ENCODE measurements around the gene MAP2K5. TPM values are rescaled to one million over a fixed set of nuclear protein-coding genes. Genes with fewer than 3 reads are reported as not detected.

MAP2K5 gene
- total RNA-seq, 1 donor from 2014 or later = 26.1 TPM

DNA sequence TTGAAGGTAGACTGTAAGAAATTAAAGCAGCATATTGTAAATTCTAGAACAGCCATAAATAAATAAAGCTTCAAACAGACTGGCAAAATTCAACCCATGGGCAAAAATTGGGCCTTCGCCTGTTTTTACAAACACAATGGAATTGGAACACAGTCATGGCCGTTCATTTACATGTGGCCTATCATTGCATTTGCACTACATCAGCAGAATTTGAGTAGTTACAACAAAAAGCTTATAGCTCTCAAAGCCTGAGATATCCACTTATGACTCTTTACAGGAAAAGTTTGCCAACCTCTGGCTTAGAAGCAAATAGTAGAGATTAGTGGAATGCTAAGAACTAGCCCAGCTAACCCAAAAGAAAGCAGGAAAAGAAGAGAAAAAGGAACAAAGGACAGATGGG lies 143.2 kb downstream of the MAP2K5 start:
- Mint-ChIP-seq H3K27me3 (ENCODE audit: unreplicated experiment) (no peaks in the 10 kb centered on the region), H3K4me1 (ENCODE audit: unreplicated experiment) (no peaks in the 10 kb centered on the region), H3K27ac (ENCODE audit: unreplicated experiment) (no peak overlapping the region), H3K9me3 (ENCODE audit: unreplicated experiment) (peaks cover 16% of the 10 kb centered on the region), H3K4me3 (ENCODE audit: unreplicated experiment) (no peak overlapping the region), H3K36me3 (ENCODE audit: unreplicated experiment) (peaks cover 23% of the 10 kb centered on the region)
- TF ChIP-seq CTCF (IDR thresholded peaks at IDR 0.05) = no peak
- no peak for DNase-seq (ENCODE audit: extremely low spot score, unreplicated experiment)

DNA sequence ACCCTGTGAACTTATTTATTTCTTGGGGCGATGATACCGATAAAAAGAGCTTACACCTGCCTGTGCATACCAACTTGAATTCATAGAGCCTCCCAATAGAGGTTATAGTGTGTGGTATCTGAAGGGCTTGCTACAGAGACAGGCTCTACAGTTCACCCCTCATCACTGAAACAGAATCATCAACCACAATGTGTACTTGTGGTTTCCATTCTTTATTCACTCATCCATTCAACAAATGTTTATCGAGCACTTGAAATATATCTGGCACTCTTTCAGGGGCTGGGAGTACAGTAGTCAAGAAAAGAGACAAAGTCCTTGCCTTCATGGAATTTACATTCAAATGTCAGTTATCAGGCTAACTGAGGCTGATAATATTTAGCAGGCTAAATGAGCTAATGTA lies 148.4 kb downstream of the MAP2K5 start:
- Mint-ChIP-seq H3K27me3 (ENCODE audit: unreplicated experiment) (no peaks in the 10 kb centered on the region), H3K4me1 (ENCODE audit: unreplicated experiment) (no peaks in the 10 kb centered on the region), H3K9me3 (ENCODE audit: unreplicated experiment) (peaks cover under 1% of the 10 kb centered on the region), H3K27ac (ENCODE audit: unreplicated experiment) (no peak overlapping the region), H3K36me3 (ENCODE audit: unreplicated experiment) (peaks cover 10% of the 10 kb centered on the region), H3K4me3 (ENCODE audit: unreplicated experiment) (no peak overlapping the region)
- no peak for TF ChIP-seq CTCF (IDR thresholded peaks at IDR 0.05)
- no peak for DNase-seq (ENCODE audit: extremely low spot score, unreplicated experiment)

GRCh38 chr15:67691450-67691849 lies 148.9 kb downstream of the MAP2K5 start:
- Mint-ChIP-seq H3K36me3 (ENCODE audit: unreplicated experiment) (peaks cover 10% of the 10 kb centered on the region), H3K27ac (ENCODE audit: unreplicated experiment) (no peak overlapping the region), H3K9me3 (ENCODE audit: unreplicated experiment) (no peaks in the 10 kb centered on the region), H3K27me3 (ENCODE audit: unreplicated experiment) (no peaks in the 10 kb centered on the region), H3K4me3 (ENCODE audit: unreplicated experiment) (no peak overlapping the region), H3K4me1 (ENCODE audit: unreplicated experiment) (no peaks in the 10 kb centered on the region)
- DNase-seq (ENCODE audit: extremely low spot score, unreplicated experiment) = no peak
- no peak for TF ChIP-seq CTCF (IDR thresholded peaks at IDR 0.05)

- H3K27me3 Mint-ChIP-seq (ENCODE audit: unreplicated experiment) = no peaks in the 10 kb centered on the region
- no peak overlapping the region for H3K27ac Mint-ChIP-seq (ENCODE audit: unreplicated experiment)
- TF ChIP-seq CTCF (IDR thresholded peaks at IDR 0.05) = no peak
- DNase-seq (ENCODE audit: extremely low spot score, unreplicated experiment) = no peak
- no peaks in the 10 kb centered on the region for H3K4me1 Mint-ChIP-seq (ENCODE audit: unreplicated experiment)
- no peak overlapping the region for H3K4me3 Mint-ChIP-seq (ENCODE audit: unreplicated experiment)
- no peaks in the 10 kb centered on the region for H3K9me3 Mint-ChIP-seq (ENCODE audit: unreplicated experiment)
- peaks cover 10% of the 10 kb centered on the region for H3K36me3 Mint-ChIP-seq (ENCODE audit: unreplicated experiment)
Measured at GRCh38 chr15:67692573-67692972, 150.1 kb downstream of the MAP2K5 start.

- Mint-ChIP-seq H3K27me3 (ENCODE audit: unreplicated experiment) (no peaks in the 10 kb centered on the region), H3K4me1 (ENCODE audit: unreplicated experiment) (no peaks in the 10 kb centered on the region), H3K4me3 (ENCODE audit: unreplicated experiment) (no peak overlapping the region), H3K27ac (ENCODE audit: unreplicated experiment) (no peak overlapping the region), H3K36me3 (ENCODE audit: unreplicated experiment) (peaks cover 27% of the 10 kb centered on the region), H3K9me3 (ENCODE audit: unreplicated experiment) (peaks cover 10% of the 10 kb centered on the region)
- DNase-seq (ENCODE audit: extremely low spot score, unreplicated experiment) = no peak
- no peak for TF ChIP-seq CTCF (IDR thresholded peaks at IDR 0.05)
Measured at GRCh38 chr15:67696087-67696486, 153.6 kb downstream of the MAP2K5 start.

Data from osteocyte (in vitro differentiated cells).